Measurements from ENCODE around the gene CSRP3. TPM values are rescaled to one million over a fixed set of nuclear protein-coding genes. Genes with fewer than 3 reads are reported as not detected.

Gene CSRP3
- total RNA-seq, 4 donors from 2014 or later: 2.2 to 300 (median 89.5) TPM

DNA sequence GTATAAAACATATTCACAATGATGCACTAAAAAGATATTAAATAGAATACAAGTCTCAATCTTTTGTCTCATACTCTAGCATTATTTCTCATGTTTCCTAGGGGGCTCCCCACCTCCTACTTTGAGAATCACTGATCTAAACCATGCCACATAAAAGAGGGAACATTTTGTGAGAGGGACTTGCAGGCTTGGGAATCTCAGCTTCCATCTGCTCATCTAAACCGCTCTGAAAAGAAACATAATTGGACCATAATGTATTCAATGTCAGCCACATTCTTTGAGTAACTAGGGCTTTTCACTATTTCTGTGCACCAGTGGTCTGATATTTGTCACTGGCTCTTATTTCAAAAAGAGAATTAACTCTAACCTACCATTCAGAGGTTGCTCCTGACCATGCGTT is 6.4 kb upstream of the CSRP3 start:
- Histone ChIP-seq H3K4me1 (peaks cover 10 to 12% of the 10 kb centered on the region in 2 donors), H3K9me3 (no peaks in the 10 kb centered on the region), H3K27ac (no peak overlapping the region), H3K27me3 (no peaks in the 10 kb centered on the region), H3K4me3 (no peak overlapping the region), H3K36me3 (no peaks in the 10 kb centered on the region)
- in situ Hi-C loops (cut with MboI; ENCODE audit: low sequenced_read_pairs in 4 of 4) (no loop called here), intact Hi-C loops (cut with DNase I; ENCODE audit: low total_unique reads) (no loop called here)
- TF ChIP-seq, protein P1, sequence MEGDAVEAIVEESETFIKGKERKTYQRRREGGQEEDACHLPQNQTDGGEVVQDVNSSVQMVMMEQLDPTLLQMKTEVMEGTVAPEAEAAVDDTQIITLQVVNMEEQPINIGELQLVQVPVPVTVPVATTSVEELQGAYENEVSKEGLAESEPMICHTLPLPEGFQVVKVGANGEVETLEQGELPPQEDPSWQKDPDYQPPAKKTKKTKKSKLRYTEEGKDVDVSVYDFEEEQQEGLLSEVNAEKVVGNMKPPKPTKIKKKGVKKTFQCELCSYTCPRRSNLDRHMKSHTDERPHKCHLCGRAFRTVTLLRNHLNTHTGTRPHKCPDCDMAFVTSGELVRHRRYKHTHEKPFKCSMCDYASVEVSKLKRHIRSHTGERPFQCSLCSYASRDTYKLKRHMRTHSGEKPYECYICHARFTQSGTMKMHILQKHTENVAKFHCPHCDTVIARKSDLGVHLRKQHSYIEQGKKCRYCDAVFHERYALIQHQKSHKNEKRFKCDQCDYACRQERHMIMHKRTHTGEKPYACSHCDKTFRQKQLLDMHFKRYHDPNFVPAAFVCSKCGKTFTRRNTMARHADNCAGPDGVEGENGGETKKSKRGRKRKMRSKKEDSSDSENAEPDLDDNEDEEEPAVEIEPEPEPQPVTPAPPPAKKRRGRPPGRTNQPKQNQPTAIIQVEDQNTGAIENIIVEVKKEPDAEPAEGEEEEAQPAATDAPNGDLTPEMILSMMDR (IDR thresholded peaks at IDR 0.05 in 4 of 5, conservative IDR thresholded peaks at IDR 0.05 in 1 of 5): no peak
- TF ChIP-seq POLR2A (IDR thresholded peaks at IDR 0.05): no peak
- DNase-seq (no peak), ATAC-seq (no peak)

DNA sequence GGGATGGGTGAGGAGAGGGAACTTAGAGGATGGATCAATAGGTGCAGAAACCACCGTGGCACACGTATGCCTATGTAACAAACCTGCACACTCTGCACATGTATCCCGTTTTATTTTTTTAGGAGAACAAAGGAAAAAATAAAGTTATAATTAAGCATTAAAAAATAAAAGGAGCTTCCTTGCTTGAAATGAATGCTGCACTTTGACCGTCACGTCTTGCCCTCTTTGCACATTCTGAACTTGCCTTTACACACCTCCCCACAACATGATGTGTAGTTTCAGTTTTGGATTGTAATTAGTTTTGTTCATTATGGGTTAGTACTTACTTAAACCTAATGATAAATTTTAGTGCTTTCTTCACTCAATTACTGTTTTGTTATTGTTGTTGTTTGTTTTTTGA is 3.1 kb upstream of the CSRP3 start:
- DNase-seq (no peak), ATAC-seq (no peak)
- in situ Hi-C loops (cut with MboI; ENCODE audit: low sequenced_read_pairs in 4 of 4) (no loop called here), intact Hi-C loops (cut with DNase I; ENCODE audit: low total_unique reads) (no loop called here)
- Histone ChIP-seq H3K27me3 (no peaks in the 10 kb centered on the region), H3K27ac (no peak overlapping the region), H3K4me1 (peaks cover 34 to 36% of the 10 kb centered on the region in 2 donors), H3K4me3 (no peak overlapping the region), H3K36me3 (no peaks in the 10 kb centered on the region), H3K9me3 (no peaks in the 10 kb centered on the region)
- TF ChIP-seq, protein P1 (IDR thresholded peaks at IDR 0.05 in 4 of 5, conservative IDR thresholded peaks at IDR 0.05 in 1 of 5): no peak
- no peak for TF ChIP-seq POLR2A (IDR thresholded peaks at IDR 0.05)

DNA sequence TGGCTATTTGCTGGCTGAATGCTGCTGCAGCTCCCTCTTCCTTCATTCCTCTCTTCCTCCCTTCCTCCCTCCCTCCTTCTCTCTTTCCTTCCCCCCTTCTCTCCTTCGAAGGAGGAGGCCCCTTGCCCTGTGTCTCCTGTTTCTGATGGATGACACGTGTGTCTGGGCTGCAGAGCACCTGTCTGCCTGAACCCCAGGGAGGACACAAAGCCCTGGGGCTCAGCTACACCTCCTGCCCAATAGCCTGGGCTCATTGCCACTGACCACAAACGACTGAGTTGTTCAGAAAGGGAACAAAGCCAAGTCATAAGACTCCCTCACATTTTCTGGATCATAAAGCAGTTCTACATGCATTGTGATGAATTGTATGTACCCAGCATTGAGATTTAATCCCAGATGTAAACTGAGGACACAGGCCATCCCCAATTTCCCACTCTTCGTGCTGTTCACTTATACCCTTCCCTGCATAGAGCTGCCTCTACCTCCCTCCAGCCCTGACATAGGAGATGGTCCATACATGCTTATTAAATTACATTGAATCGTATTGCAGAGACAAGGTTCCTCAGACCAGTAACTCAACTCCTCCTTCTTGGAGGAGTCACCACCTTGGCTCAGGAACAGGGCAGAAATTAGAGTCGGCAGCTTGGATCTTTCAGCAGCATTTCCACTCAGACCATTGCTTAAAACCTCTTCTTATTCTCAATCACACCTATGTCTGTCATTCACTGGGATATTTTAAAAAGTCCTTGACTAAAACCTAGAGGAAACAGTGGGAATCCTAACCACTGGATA is 1.2 kb downstream of the CSRP3 start:
- no peaks in the 10 kb centered on the region for H3K27me3 ChIP-seq
- H3K36me3 ChIP-seq: no peaks in the 10 kb centered on the region
- DNase-seq (peak; percentile 63 to 74), ATAC-seq (peak; percentile 65 to 69)
- intact Hi-C loops (cut with DNase I; ENCODE audit: low total_unique reads): no loop called here
- in situ Hi-C loops (cut with MboI; ENCODE audit: low sequenced_read_pairs in 4 of 4): no loop called here
- peak overlapping the region; percentile 90 to 94 (median 94) for H3K27ac ChIP-seq
- no peaks in the 10 kb centered on the region for H3K9me3 ChIP-seq
- H3K4me3 ChIP-seq: peak overlapping the region in 3 of 4 donors; percentile 34 to 42 (median 37)
- peak in 1 of 2 donors; percentile 2 for TF ChIP-seq POLR2A (IDR thresholded peaks at IDR 0.05)
- TF ChIP-seq, protein P1 (IDR thresholded peaks at IDR 0.05 in 4 of 5, conservative IDR thresholded peaks at IDR 0.05 in 1 of 5): no peak
- peaks cover 39 to 45% of the 10 kb centered on the region in 2 donors for H3K4me1 ChIP-seq

- TF ChIP-seq, protein P1 (IDR thresholded peaks at IDR 0.05 in 4 of 5, conservative IDR thresholded peaks at IDR 0.05 in 1 of 5): no peak
- no peak for TF ChIP-seq POLR2A (IDR thresholded peaks at IDR 0.05)
- no peak for DNase-seq
- H3K27ac ChIP-seq: peak overlapping the region; percentile 90 to 94 (median 94)
- peak overlapping the region in 1 of 4 donors; percentile 42 for H3K4me3 ChIP-seq
- intact Hi-C loops (cut with DNase I; ENCODE audit: low total_unique reads) (no loop called here), in situ Hi-C loops (cut with MboI; ENCODE audit: low sequenced_read_pairs in 4 of 4) (no loop called here)
- H3K27me3 ChIP-seq: no peaks in the 10 kb centered on the region
- H3K4me1 ChIP-seq: peaks cover 45 to 54% of the 10 kb centered on the region in 2 donors
- H3K9me3 ChIP-seq: no peaks in the 10 kb centered on the region
- ATAC-seq: no peak
- no peaks in the 10 kb centered on the region for H3K36me3 ChIP-seq
These were observed 2.0 kb downstream of the CSRP3 start for GRCh38 chr11:19199771-19200170.

Data from gastrocnemius medialis (tissue), 4 donors.